T-helper 2 cell treated with Interferon-gamma antibody and Interleukin-4, amounts not matched to agents 5 μg/mL and 100 μg/mL, for 36 hours (primary cell): ENCODE measurements around the gene DOC2B.
A peak's percentile ranks its signal among the peaks of the same experiment; 100 is the strongest.
"Not testable (repeated sequence)": the region's sequence is repeated elsewhere in the genome, so short reads cannot be mapped to it uniquely, and the experiment has no call there.

Experiments
- DNase-seq: peaks from one replicate; pipeline ENCODE4 v3.0.0; 2021; ENCODE audit warnings: low spot score
- H3K27ac Mint-ChIP-seq: one replicate; pipeline ENCODE4 v1.8.0; 2021; ENCODE audit warnings: mild to moderate bottlenecking, mixed read lengths
- H3K27me3 Mint-ChIP-seq: one replicate; pipeline ENCODE4 v1.8.0; 2021; ENCODE audit warnings: low read depth, mixed read lengths
- H3K36me3 Mint-ChIP-seq: one replicate; pipeline ENCODE4 v1.8.0; 2021; ENCODE audit warnings: low read depth, mixed read lengths
- H3K4me1 Mint-ChIP-seq: one replicate; pipeline ENCODE4 v1.8.0; 2021; ENCODE audit warnings: low read depth, mixed read lengths
- H3K4me3 Mint-ChIP-seq: one replicate; pipeline ENCODE4 v1.8.0; 2022; ENCODE audit warnings: mild to moderate bottlenecking, moderate library complexity, mixed read lengths
- H3K9me3 Mint-ChIP-seq: one replicate; pipeline ENCODE4 v1.8.0; 2021; ENCODE audit warnings: mixed read lengths

Gene DOC2B

GRCh38 chr17:181245-182049 lies at the start of gene DOC2B:
TSS of gene DOC2B (minus strand) at chr17:181650. CDS start at chr17:181479, 171 bp downstream.
- no peaks in the 10 kb centered on the region for H3K9me3 Mint-ChIP-seq
- peaks cover 15% of the 10 kb centered on the region for H3K4me1 Mint-ChIP-seq
- peak; percentile 9 for DNase-seq
- H3K27me3 Mint-ChIP-seq, result peaks cover 45% of the 10 kb centered on the region
- H3K4me3 Mint-ChIP-seq, result peak within 1 kb of the TSS; percentile 44
- H3K36me3 Mint-ChIP-seq, result peaks cover 3% of the 10 kb centered on the region
- H3K27ac Mint-ChIP-seq, result no peak within 1 kb of the TSS

- no peak for DNase-seq
- no peaks in the 10 kb centered on the region for H3K9me3 Mint-ChIP-seq
- H3K4me1 Mint-ChIP-seq, result no peaks in the 10 kb centered on the region
Observed at GRCh38 chr17:230395-230770, 48.9 kb upstream of the DOC2B start.

DNA sequence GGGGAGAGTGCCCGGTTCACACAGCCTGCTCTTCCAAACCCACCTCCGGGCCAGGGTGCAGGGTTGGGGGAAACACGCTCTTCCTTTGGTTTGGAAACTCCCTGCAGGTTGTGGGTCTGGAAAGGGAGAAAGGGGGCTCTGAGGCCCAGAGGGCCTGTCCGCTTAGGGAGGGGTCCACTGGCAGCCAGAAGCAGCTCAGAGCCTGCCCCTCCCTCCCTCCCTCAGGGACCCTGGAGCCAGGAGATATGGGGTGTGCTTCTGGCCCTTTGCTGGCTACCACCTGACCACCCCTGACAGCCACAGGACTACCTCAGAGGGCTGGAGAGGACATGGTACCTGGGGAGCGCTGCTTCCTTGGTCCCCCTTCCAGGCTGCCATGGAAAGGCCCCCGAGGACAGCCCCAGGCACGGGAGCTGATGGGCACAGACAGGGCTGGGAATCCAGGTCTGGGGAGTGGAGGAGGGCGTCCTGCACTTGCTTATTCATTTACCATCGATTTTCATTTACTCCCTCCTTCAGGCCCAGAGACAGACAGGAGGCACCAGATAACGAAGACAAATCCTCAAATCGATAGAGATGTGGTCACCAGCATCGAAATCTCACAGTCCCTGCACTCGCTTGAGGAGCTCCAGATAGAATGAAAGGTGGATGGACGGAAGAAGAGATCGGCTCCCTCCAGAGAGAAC lies 48.4 kb upstream of the DOC2B start:
- Mint-ChIP-seq H3K27me3 (peaks cover 7% of the 10 kb centered on the region), H3K4me1 (no peaks in the 10 kb centered on the region), H3K36me3 (no peaks in the 10 kb centered on the region), H3K4me3 (no peak overlapping the region), H3K27ac (no peak overlapping the region), H3K9me3 (no peaks in the 10 kb centered on the region)
- DNase-seq, result no peak

More at GRCh38 chr17:230395-230770, 48.9 kb upstream of the DOC2B start:
- Mint-ChIP-seq H3K27ac (no peak overlapping the region), H3K27me3 (peaks cover 9% of the 10 kb centered on the region), H3K4me3 (no peak overlapping the region), H3K36me3 (no peaks in the 10 kb centered on the region)

- DNase-seq, result no peak
- no peaks in the 10 kb centered on the region for H3K27me3 Mint-ChIP-seq
Observed at GRCh38 chr17:228951-229708, 47.7 kb upstream of the DOC2B start.

DNA sequence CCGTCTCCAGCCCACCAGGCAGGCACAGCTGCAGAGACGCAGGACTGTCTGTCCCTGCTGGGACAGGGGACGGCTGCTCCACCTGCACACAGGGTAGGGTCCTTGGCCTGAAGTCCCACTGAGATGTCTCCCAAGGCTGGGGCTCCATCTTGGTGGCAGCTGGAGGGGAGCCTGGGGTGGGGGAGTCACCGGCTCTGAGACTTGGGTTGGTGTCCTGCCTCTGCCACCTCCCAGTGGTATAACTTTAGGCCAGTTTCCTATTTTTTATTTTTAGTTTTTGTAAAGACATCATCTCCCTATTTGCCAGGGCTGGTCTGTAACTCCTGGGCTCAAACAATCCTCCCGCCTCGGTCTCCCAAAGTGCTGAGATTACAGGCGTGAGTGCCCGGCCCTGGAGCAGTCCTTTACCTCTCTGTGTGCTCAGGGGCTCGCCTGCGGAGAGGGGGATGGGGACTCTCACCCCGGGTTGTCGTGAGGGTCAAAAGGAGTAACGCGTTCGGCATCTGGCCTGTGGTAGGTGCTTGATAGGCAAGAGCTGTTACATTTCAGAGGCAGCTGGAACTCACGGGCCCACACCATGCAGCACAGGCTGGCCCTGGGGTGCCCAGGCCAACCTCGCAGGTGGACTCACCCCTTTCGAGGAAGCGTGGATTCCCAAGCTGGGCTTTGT lies 46.6 kb upstream of the DOC2B start:
- no peak for DNase-seq
- H3K27ac Mint-ChIP-seq, result no peak overlapping the region
- no peak overlapping the region for H3K4me3 Mint-ChIP-seq
- no peaks in the 10 kb centered on the region for H3K9me3 Mint-ChIP-seq
- no peaks in the 10 kb centered on the region for H3K27me3 Mint-ChIP-seq
- no peaks in the 10 kb centered on the region for H3K36me3 Mint-ChIP-seq
- no peaks in the 10 kb centered on the region for H3K4me1 Mint-ChIP-seq

More at GRCh38 chr17:228951-229708, 47.7 kb upstream of the DOC2B start:
- Mint-ChIP-seq H3K36me3 (no peaks in the 10 kb centered on the region), H3K4me3 (no peak overlapping the region), H3K27ac (no peak overlapping the region), H3K9me3 (no peaks in the 10 kb centered on the region), H3K4me1 (no peaks in the 10 kb centered on the region)

- H3K27me3 Mint-ChIP-seq, result no peaks in the 10 kb centered on the region
- no peaks in the 10 kb centered on the region for H3K4me1 Mint-ChIP-seq
- DNase-seq, result no peak
- H3K4me3 Mint-ChIP-seq, result no peak overlapping the region
- no peaks in the 10 kb centered on the region for H3K9me3 Mint-ChIP-seq
- no peak overlapping the region for H3K27ac Mint-ChIP-seq
- no peaks in the 10 kb centered on the region for H3K36me3 Mint-ChIP-seq
Observed at GRCh38 chr17:227078-227945, 45.9 kb upstream of the DOC2B start.

GRCh38 chr17:226108-227077 lies 44.9 kb upstream of the DOC2B start:
- no peaks in the 10 kb centered on the region for H3K27me3 Mint-ChIP-seq
- H3K27ac Mint-ChIP-seq, result no peak overlapping the region
- H3K36me3 Mint-ChIP-seq, result no peaks in the 10 kb centered on the region
- no peaks in the 10 kb centered on the region for H3K4me1 Mint-ChIP-seq
- no peak overlapping the region for H3K4me3 Mint-ChIP-seq
- H3K9me3 Mint-ChIP-seq, result no peaks in the 10 kb centered on the region
- DNase-seq, result no peak

- no peaks in the 10 kb centered on the region for H3K4me1 Mint-ChIP-seq
- no peaks in the 10 kb centered on the region for H3K27me3 Mint-ChIP-seq
- H3K4me3 Mint-ChIP-seq, result no peak overlapping the region
- H3K36me3 Mint-ChIP-seq, result no peaks in the 10 kb centered on the region
- no peak overlapping the region for H3K27ac Mint-ChIP-seq
- DNase-seq, result no peak
- H3K9me3 Mint-ChIP-seq, result no peaks in the 10 kb centered on the region
Observed at GRCh38 chr17:225551-225950, 44.1 kb upstream of the DOC2B start.

- not testable (repeated sequence) for H3K36me3 Mint-ChIP-seq, H3K27me3 Mint-ChIP-seq, H3K4me3 Mint-ChIP-seq, H3K9me3 Mint-ChIP-seq, H3K27ac Mint-ChIP-seq, H3K4me1 Mint-ChIP-seq, DNase-seq
Observed at GRCh38 chr17:224576-224975, 43.1 kb upstream of the DOC2B start.

DNA sequence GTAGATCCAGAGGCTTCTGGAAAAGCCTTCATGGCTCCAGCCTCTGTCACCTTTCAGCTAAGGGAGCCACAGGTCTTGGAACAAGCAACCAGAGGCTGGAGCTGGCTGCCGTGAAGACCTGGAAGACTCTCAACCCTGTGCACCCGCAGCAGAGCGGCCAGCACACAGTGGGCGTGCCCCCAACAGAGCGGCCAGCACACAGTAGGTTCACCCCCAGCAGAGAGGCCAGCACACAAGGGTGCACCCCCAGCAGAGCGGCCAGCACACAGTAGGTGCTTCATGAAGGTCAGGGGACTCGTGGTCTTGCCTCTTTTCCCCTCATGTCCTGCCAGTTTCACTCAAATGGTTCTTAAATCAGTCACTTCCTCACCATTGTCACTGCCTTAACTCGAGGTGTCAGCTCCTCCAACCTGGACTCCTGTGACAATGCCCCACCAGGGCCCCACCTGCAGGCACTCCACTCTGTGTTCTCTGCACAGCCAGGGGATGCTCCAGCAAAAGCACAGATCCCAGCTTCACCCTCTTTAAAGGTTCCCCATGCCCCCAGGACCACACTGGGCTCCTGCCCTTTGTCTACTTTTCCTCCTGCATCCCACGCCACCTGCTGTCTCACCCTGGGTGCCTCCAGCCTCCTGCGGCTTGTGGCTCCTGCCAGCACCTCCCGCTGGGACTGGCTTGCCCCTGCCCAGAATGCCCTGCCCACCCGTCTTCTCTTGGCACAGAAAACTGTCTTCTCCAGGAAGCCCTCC lies 42.4 kb upstream of the DOC2B start:
- no peaks in the 10 kb centered on the region for H3K9me3 Mint-ChIP-seq
- no peak overlapping the region for H3K27ac Mint-ChIP-seq
- no peaks in the 10 kb centered on the region for H3K4me1 Mint-ChIP-seq
- DNase-seq, result no peak
- H3K4me3 Mint-ChIP-seq, result no peak overlapping the region
- no peaks in the 10 kb centered on the region for H3K27me3 Mint-ChIP-seq
- H3K36me3 Mint-ChIP-seq, result no peaks in the 10 kb centered on the region

DNA sequence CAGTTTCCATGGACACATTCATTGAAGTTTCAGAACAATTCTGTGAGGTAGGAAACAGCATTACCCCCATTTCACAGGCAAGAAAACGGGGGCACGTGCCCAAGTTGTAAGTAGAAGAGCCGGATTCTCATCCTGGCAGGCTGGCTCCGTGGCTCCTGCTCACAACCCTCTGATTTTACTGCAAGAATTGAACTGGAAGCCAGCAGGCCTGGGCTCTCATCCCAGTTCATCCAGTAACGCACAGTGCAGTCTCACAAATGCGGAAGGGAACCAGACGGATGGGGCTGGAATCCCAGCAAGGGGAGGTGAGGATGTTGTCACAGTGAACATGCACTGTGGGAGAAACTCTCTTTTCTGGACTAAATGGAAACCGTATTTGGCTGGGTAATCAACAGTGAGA lies 40.7 kb upstream of the DOC2B start:
- Mint-ChIP-seq H3K36me3 (no peaks in the 10 kb centered on the region), H3K27me3 (no peaks in the 10 kb centered on the region), H3K4me1 (no peaks in the 10 kb centered on the region)

GRCh38 chr17:219696-220095 lies 38.2 kb upstream of the DOC2B start:
- H3K4me1 Mint-ChIP-seq, result no peaks in the 10 kb centered on the region
- no peaks in the 10 kb centered on the region for H3K27me3 Mint-ChIP-seq
- H3K36me3 Mint-ChIP-seq, result no peaks in the 10 kb centered on the region
- no peak for DNase-seq
- no peaks in the 10 kb centered on the region for H3K9me3 Mint-ChIP-seq
- H3K27ac Mint-ChIP-seq, result no peak overlapping the region
- no peak overlapping the region for H3K4me3 Mint-ChIP-seq

More for the DNA sequence above, 40.7 kb upstream of the DOC2B start:
- Mint-ChIP-seq H3K9me3 (no peaks in the 10 kb centered on the region), H3K27ac (no peak overlapping the region), H3K4me3 (no peak overlapping the region)
- DNase-seq, result no peak
